Immature natural killer cell (primary cell): ENCODE measurements around the gene BCOR. TPM values are rescaled to one million over a fixed set of nuclear protein-coding genes. Genes with fewer than 3 reads are reported as not detected.

Experiments
- DNase-seq, 3 donors: peaks; one replicate each; pipeline ENCODE4 v3.0.0; 2022; ENCODE audit warnings: mixed read lengths in 1 of 3
- H3K27ac Mint-ChIP-seq, 6 donors: one replicate each; pipeline ENCODE4 v1.8.0; 2020; ENCODE audit warnings: mixed read lengths in 6 of 6, mild to moderate bottlenecking in 5 of 6, inconsistent platforms in 4 of 6, moderate library complexity in 3 of 6
- H3K27me3 Mint-ChIP-seq, 3 donors: one replicate each; pipeline ENCODE4 v1.8.0; 2020 to 2021; ENCODE audit warnings: low read depth in 3 of 3, mild to moderate bottlenecking in 3 of 3, mixed read lengths in 3 of 3, moderate library complexity in 3 of 3, inconsistent platforms in 1 of 3
- H3K36me3 Mint-ChIP-seq, 3 donors: one replicate each; pipeline ENCODE4 v1.8.0; 2020; ENCODE audit warnings: mixed read lengths in 3 of 3, inconsistent platforms in 2 of 3, mild to moderate bottlenecking in 2 of 3
- H3K4me1 Mint-ChIP-seq, 2 donors: one replicate each; pipeline ENCODE4 v1.8.0; 2020; ENCODE audit warnings: inconsistent platforms in 2 of 2, mild to moderate bottlenecking in 2 of 2, mixed read lengths in 2 of 2, moderate library complexity in 1 of 2
- H3K4me3 Mint-ChIP-seq, 5 donors: one replicate each; pipeline ENCODE4 v1.8.0; 2020; ENCODE audit warnings: mild to moderate bottlenecking in 5 of 5, mixed read lengths in 5 of 5, inconsistent platforms in 3 of 5, moderate library complexity in 3 of 5
- H3K9me3 Mint-ChIP-seq, 6 donors: one replicate each; pipeline ENCODE4 v1.8.0; 2020; ENCODE audit warnings: mild to moderate bottlenecking in 6 of 6, mixed read lengths in 6 of 6, inconsistent platforms in 4 of 6, moderate library complexity in 3 of 6
- polyA plus RNA-seq, 3 donors: library from polyadenylated mRNA; unstranded; fragments of 300-500 nt; fragmentation: Illumina TruSeq; gene quantifications; one replicate each; pipeline ENCODE4 v1.2.3, GENCODE V29; 2021

BCOR gene
- polyA plus RNA-seq, 3 donors from 2014 or later, result 3.4 to 7.2 TPM; not detected in 1

- Mint-ChIP-seq H3K27me3 (peaks cover 0 to 21% (median 5%) of the 10 kb centered on the region in 3 donors), H3K9me3 (no peaks in the 10 kb centered on the region), H3K4me1 (peaks cover 30 to 45% of the 10 kb centered on the region in 2 donors), H3K27ac (no peak overlapping the region), H3K36me3 (no peaks in the 10 kb centered on the region), H3K4me3 (peak overlapping the region in 4 of 5 donors; percentile 33 to 58 (median 49))
- DNase-seq, result no peak
Measured at GRCh38 chrX:40082447-40083119, 15.2 kb downstream of the BCOR start.

GRCh38 chrX:40081679-40082068 is 16.1 kb downstream of the BCOR start:
- H3K36me3 Mint-ChIP-seq, result no peaks in the 10 kb centered on the region
- H3K4me1 Mint-ChIP-seq, result peaks cover 30 to 42% of the 10 kb centered on the region in 2 donors
- H3K9me3 Mint-ChIP-seq, result no peaks in the 10 kb centered on the region
- peak overlapping the region in 2 of 5 donors; percentile 13 to 18 for H3K4me3 Mint-ChIP-seq
- peak overlapping the region in 1 of 6 donors; percentile 0 for H3K27ac Mint-ChIP-seq
- peaks cover 0 to 16% (median 5%) of the 10 kb centered on the region in 3 donors for H3K27me3 Mint-ChIP-seq
- no peak for DNase-seq

GRCh38 chrX:40080894-40081678 is 16.7 kb downstream of the BCOR start:
- H3K4me1 Mint-ChIP-seq, result peaks cover 28 to 38% of the 10 kb centered on the region in 2 donors
- no peaks in the 10 kb centered on the region for H3K9me3 Mint-ChIP-seq
- H3K4me3 Mint-ChIP-seq, result peak overlapping the region in 1 of 5 donors; percentile 13
- H3K27ac Mint-ChIP-seq, result no peak overlapping the region
- H3K27me3 Mint-ChIP-seq, result peaks cover 0 to 11% (median 5%) of the 10 kb centered on the region in 3 donors
- no peak for DNase-seq
- no peaks in the 10 kb centered on the region for H3K36me3 Mint-ChIP-seq

GRCh38 chrX:40079572-40079971 is 18.2 kb downstream of the BCOR start:
- no peaks in the 10 kb centered on the region for H3K36me3 Mint-ChIP-seq
- no peak for DNase-seq

GRCh38 chrX:40078489-40079227 is 19.1 kb downstream of the BCOR start:
- H3K36me3 Mint-ChIP-seq, result peaks cover 0 to 4% (median 0%) of the 10 kb centered on the region in 3 donors
- peak overlapping the region in 1 of 6 donors; percentile 11 for H3K27ac Mint-ChIP-seq
- H3K27me3 Mint-ChIP-seq, result peaks cover 0 to 6% (median 2%) of the 10 kb centered on the region in 3 donors
- peaks cover 11 to 22% of the 10 kb centered on the region in 2 donors for H3K4me1 Mint-ChIP-seq
- no peak overlapping the region for H3K4me3 Mint-ChIP-seq
- H3K9me3 Mint-ChIP-seq, result no peaks in the 10 kb centered on the region
- no peak for DNase-seq

More at GRCh38 chrX:40079572-40079971, 18.2 kb downstream of the BCOR start:
- H3K4me3 Mint-ChIP-seq, result no peak overlapping the region
- peaks cover 20 to 30% of the 10 kb centered on the region in 2 donors for H3K4me1 Mint-ChIP-seq
- peak overlapping the region in 1 of 6 donors; percentile 28 for H3K27ac Mint-ChIP-seq
- H3K9me3 Mint-ChIP-seq, result no peaks in the 10 kb centered on the region
- peaks cover 0 to 6% (median 5%) of the 10 kb centered on the region in 3 donors for H3K27me3 Mint-ChIP-seq

- Mint-ChIP-seq H3K4me3 (no peak overlapping the region), H3K27me3 (peaks cover 0 to 6% (median 2%) of the 10 kb centered on the region in 3 donors), H3K4me1 (peaks cover 11 to 22% of the 10 kb centered on the region in 2 donors), H3K27ac (peak overlapping the region in 2 of 6 donors; percentile 60 to 64), H3K36me3 (peaks cover 0 to 7% (median 3%) of the 10 kb centered on the region in 3 donors), H3K9me3 (no peaks in the 10 kb centered on the region)
- no peak for DNase-seq
Measured at GRCh38 chrX:40077906-40078305, 19.9 kb downstream of the BCOR start.

GRCh38 chrX:40076750-40077575 is 20.8 kb downstream of the BCOR start:
- Mint-ChIP-seq H3K27ac (no peak overlapping the region), H3K27me3 (peaks cover 0 to 6% (median 2%) of the 10 kb centered on the region in 3 donors), H3K4me3 (no peak overlapping the region), H3K4me1 (peaks cover 8 to 16% of the 10 kb centered on the region in 2 donors), H3K36me3 (peaks cover 0 to 11% (median 3%) of the 10 kb centered on the region in 3 donors), H3K9me3 (no peaks in the 10 kb centered on the region)
- DNase-seq, result no peak

GRCh38 chrX:40074959-40075332 is 22.8 kb downstream of the BCOR start:
- H3K4me1 Mint-ChIP-seq, result peaks cover 3 to 6% of the 10 kb centered on the region in 2 donors

GRCh38 chrX:40074080-40074958 is 23.4 kb downstream of the BCOR start:
- H3K9me3 Mint-ChIP-seq, result no peaks in the 10 kb centered on the region
- H3K4me1 Mint-ChIP-seq, result peaks cover 3 to 6% of the 10 kb centered on the region in 2 donors
- peaks cover 0 to 4% (median 1%) of the 10 kb centered on the region in 3 donors for H3K27me3 Mint-ChIP-seq
- H3K4me3 Mint-ChIP-seq, result no peak overlapping the region
- peaks cover 0 to 19% (median 7%) of the 10 kb centered on the region in 3 donors for H3K36me3 Mint-ChIP-seq
- DNase-seq, result no peak
- no peak overlapping the region for H3K27ac Mint-ChIP-seq

More at GRCh38 chrX:40074959-40075332, 22.8 kb downstream of the BCOR start:
- H3K9me3 Mint-ChIP-seq, result no peaks in the 10 kb centered on the region
- no peak overlapping the region for H3K4me3 Mint-ChIP-seq
- H3K27me3 Mint-ChIP-seq, result peaks cover 0 to 6% (median 1%) of the 10 kb centered on the region in 3 donors
- DNase-seq, result no peak
- H3K36me3 Mint-ChIP-seq, result peaks cover 0 to 18% (median 5%) of the 10 kb centered on the region in 3 donors
- no peak overlapping the region for H3K27ac Mint-ChIP-seq

GRCh38 chrX:40073439-40074054 is 24.2 kb downstream of the BCOR start:
- Mint-ChIP-seq H3K36me3 (peaks cover 0 to 19% (median 7%) of the 10 kb centered on the region in 3 donors), H3K9me3 (no peaks in the 10 kb centered on the region), H3K27ac (no peak overlapping the region), H3K4me3 (no peak overlapping the region), H3K4me1 (peaks cover 3 to 6% of the 10 kb centered on the region in 2 donors), H3K27me3 (peaks cover 0 to 4% (median 3%) of the 10 kb centered on the region in 3 donors)
- no peak for DNase-seq

GRCh38 chrX:40072246-40072645 is 25.5 kb downstream of the BCOR start:
- H3K9me3 Mint-ChIP-seq, result no peaks in the 10 kb centered on the region
- H3K27me3 Mint-ChIP-seq, result peaks cover 0 to 3% (median 2%) of the 10 kb centered on the region in 3 donors
- peaks cover 0 to 23% (median 7%) of the 10 kb centered on the region in 3 donors for H3K36me3 Mint-ChIP-seq
- no peak overlapping the region for H3K4me3 Mint-ChIP-seq
- peaks cover 11 to 13% of the 10 kb centered on the region in 2 donors for H3K4me1 Mint-ChIP-seq
- no peak overlapping the region for H3K27ac Mint-ChIP-seq
- no peak for DNase-seq

- Mint-ChIP-seq H3K9me3 (no peaks in the 10 kb centered on the region), H3K4me3 (no peak overlapping the region), H3K4me1 (peaks cover 12 to 27% of the 10 kb centered on the region in 2 donors), H3K36me3 (peaks cover 0 to 23% (median 10%) of the 10 kb centered on the region in 3 donors), H3K27me3 (peaks cover 0 to 3% (median 2%) of the 10 kb centered on the region in 3 donors), H3K27ac (peak overlapping the region in 2 of 6 donors; percentile 17 to 18)
- DNase-seq, result peak in 2 of 3 donors; percentile 27 to 28
Measured at GRCh38 chrX:40068048-40068447, 29.7 kb downstream of the BCOR start.
